Effector memory CD4-positive, alpha-beta T cell (primary cell): ENCODE measurements around the gene ADGRG1.

Source experiments
- DNase-seq, 3 donors: peaks; one replicate each; pipeline ENCODE4 v3.0.0-alpha.2; 2020
- H3K27ac ChIP-seq: 2 replicates; pipeline ENCODE4 v1.7.0; 2013; ENCODE audit warnings: mild to moderate bottlenecking, low read length, moderate library complexity; ENCODE audit not compliant: insufficient read depth, poor library complexity, severe bottlenecking
- H3K27me3 ChIP-seq: replicated peaks from 2 replicates; pipeline ENCODE4 v1.7.0; 2013; ENCODE audit warnings: mild to moderate bottlenecking, low read length; ENCODE audit not compliant: insufficient read depth, control insufficient read depth, poor library complexity, severe bottlenecking
- H3K36me3 ChIP-seq: 2 replicates; pipeline ENCODE4 v1.7.0; 2013; ENCODE audit warnings: mild to moderate bottlenecking, low read length, moderate library complexity; ENCODE audit not compliant: control insufficient read depth, insufficient read depth
- H3K4me1 ChIP-seq: 2 replicates; pipeline ENCODE4 v1.7.0; 2013; ENCODE audit warnings: low read length, mild to moderate bottlenecking; ENCODE audit not compliant: control insufficient read depth, insufficient read depth, poor library complexity, severe bottlenecking
- H3K4me3 ChIP-seq: 2 replicates; pipeline ENCODE4 v1.7.0; 2013; ENCODE audit warnings: low read length, low read depth, mild to moderate bottlenecking; ENCODE audit not compliant: insufficient read depth, poor library complexity, severe bottlenecking
- H3K9me3 ChIP-seq: 2 replicates; pipeline ENCODE4 v1.7.0; 2013; ENCODE audit warnings: mild to moderate bottlenecking, low read length, moderate library complexity; ENCODE audit not compliant: control insufficient read depth

ADGRG1 gene

DNA sequence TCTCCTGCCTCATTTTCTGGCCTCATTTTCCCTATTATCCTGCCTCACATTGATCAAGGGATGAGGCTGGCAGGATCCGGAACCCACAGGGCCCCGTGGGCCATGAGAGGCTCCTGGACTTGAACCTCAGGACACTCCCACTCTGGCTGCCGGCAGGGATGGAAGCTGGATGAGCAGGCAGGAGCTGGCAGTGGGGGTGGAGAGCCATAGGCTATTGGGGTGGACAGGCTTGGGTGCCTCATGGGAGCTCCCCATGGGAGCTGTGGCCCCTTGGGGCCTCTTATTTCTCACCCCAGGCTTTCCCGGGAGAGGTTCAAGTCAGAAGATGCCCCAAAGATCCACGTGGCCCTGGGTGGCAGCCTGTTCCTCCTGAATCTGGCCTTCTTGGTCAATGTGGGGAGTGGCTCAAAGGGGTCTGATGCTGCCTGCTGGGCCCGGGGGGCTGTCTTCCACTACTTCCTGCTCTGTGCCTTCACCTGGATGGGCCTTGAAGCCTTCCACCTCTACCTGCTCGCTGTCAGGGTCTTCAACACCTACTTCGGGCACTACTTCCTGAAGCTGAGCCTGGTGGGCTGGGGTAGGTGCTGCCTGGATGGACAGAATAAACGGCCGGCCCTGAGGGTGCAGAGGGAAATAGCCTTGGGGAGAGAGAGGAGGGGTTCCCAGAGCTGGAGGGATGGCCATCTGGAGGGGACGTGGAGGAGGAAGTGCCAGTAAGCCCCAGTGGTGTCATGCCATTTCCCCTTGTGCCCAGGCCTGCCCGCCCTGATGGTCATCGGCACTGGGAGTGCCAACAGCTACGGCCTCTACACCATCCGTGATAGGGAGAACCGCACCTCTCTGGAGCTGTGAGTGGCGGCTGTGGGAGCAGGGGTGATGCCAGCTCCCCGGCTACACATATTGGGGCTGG lies 55.5 kb downstream of the ADGRG1 start:
- H3K27me3 ChIP-seq = no peaks in the 10 kb centered on the region
- H3K4me1 ChIP-seq = no peaks in the 10 kb centered on the region
- H3K4me3 ChIP-seq = no peak overlapping the region
- H3K9me3 ChIP-seq = no peaks in the 10 kb centered on the region
- no peak for DNase-seq
- no peak overlapping the region for H3K27ac ChIP-seq
- no peaks in the 10 kb centered on the region for H3K36me3 ChIP-seq

DNA sequence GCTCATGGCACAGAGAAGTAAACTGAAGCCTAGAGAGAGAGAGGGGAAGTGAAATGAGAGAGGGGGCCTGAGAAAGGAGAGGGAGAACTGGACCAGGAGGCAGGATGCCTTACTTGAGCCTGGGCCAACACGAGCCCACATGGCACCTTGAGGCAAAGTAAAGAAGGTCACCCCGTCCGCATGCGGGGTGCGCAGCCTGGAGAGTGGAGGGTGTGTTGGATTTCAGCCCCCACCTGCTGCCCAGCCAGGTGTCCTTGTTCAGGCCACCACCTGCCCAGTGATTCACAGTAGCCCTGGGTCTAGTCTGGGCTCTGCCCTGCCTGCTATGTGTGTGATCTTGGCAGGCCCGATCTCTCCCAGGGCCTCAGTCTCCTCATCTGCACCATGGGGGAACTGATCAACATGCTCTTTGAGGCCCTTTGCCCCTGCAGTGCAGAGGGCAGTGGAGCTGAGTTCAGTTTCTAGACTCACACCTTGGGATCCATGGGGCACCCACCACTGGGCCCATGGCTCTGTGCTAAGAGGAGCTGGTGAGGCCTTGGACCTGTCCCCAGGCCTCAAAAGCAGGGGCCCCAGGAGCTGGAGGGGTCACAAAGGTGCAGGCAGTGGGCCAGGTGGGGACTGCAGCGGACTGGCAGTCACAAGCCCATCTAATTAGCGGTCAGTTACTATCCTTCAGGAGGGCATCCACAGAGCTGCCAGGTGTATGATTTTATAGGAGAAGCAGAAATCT lies 56.4 kb downstream of the ADGRG1 start:
- Histone ChIP-seq H3K4me3 (no peak overlapping the region), H3K4me1 (peaks cover 6% of the 10 kb centered on the region), H3K27me3 (no peaks in the 10 kb centered on the region), H3K36me3 (no peaks in the 10 kb centered on the region), H3K27ac (no peak overlapping the region), H3K9me3 (no peaks in the 10 kb centered on the region)
- DNase-seq = no peak

- Histone ChIP-seq H3K9me3 (no peaks in the 10 kb centered on the region), H3K4me1 (peaks cover 12% of the 10 kb centered on the region), H3K36me3 (no peaks in the 10 kb centered on the region), H3K27ac (no peak overlapping the region), H3K27me3 (no peaks in the 10 kb centered on the region), H3K4me3 (no peak overlapping the region)
- DNase-seq = no peak
These were observed 57.2 kb downstream of the ADGRG1 start for GRCh38 chr16:57685633-57686032.

DNA sequence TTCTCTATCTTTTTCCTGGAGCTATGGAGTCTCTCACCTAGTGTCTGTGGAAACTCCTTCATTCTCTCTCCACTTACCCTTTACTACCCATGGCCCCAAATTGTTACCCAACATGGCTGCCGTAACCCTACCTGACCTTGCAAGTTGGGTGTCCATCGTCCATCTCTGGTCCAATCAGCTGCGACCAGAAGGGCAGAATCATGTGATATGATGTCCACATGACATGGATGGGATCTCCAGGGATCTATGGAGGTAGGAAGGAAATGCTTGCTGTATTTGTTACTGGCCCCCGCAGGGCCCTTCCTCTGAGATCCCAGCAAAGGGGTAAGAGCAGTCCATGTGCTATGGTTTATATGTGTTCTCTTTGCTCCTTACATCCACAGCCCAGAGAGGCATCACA lies 58.1 kb downstream of the ADGRG1 start:
- H3K27ac ChIP-seq = no peak overlapping the region
- H3K4me3 ChIP-seq = no peak overlapping the region
- no peak for DNase-seq
- no peaks in the 10 kb centered on the region for H3K27me3 ChIP-seq
- no peaks in the 10 kb centered on the region for H3K9me3 ChIP-seq
- peaks cover 12% of the 10 kb centered on the region for H3K4me1 ChIP-seq
- H3K36me3 ChIP-seq = no peaks in the 10 kb centered on the region

GRCh38 chr16:57687363-57687929 lies 59.0 kb downstream of the ADGRG1 start:
- Histone ChIP-seq H3K9me3 (no peaks in the 10 kb centered on the region), H3K4me1 (peaks cover 12% of the 10 kb centered on the region), H3K4me3 (no peak overlapping the region), H3K36me3 (no peaks in the 10 kb centered on the region), H3K27ac (no peak overlapping the region), H3K27me3 (no peaks in the 10 kb centered on the region)
- no peak for DNase-seq

DNA sequence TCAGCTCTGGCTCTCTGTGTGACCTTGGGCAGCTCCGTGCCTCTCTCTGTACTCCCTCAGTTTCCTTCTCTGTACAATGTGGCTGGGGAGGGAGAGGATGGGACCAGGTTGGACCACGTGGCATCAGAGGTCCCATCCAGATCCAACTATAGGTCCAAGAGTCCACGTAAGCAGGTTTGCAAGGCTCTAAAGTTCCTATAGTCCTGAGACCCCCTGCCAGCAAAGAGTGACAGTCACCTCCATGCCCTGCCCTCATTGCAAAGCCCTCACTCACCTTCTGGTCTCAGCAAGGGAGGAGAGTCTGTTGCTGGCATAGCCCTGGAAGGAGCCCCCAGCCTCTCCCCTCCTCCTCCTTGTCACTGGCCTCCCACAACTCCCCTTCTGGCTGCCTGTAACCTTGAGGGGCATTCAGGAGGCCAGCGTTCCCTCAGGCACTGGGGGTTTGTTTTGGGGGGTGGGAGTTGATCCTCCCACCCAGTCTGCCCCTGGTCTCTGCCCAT lies 60.1 kb downstream of the ADGRG1 start:
- no peak overlapping the region for H3K4me3 ChIP-seq
- no peaks in the 10 kb centered on the region for H3K36me3 ChIP-seq
- H3K9me3 ChIP-seq = no peaks in the 10 kb centered on the region
- no peak for DNase-seq
- no peak overlapping the region for H3K27ac ChIP-seq
- peaks cover 12% of the 10 kb centered on the region for H3K4me1 ChIP-seq
- no peaks in the 10 kb centered on the region for H3K27me3 ChIP-seq

GRCh38 chr16:57688987-57689761 lies 60.7 kb downstream of the ADGRG1 start:
- no peak overlapping the region for H3K4me3 ChIP-seq
- no peak overlapping the region for H3K27ac ChIP-seq
- peaks cover 12% of the 10 kb centered on the region for H3K4me1 ChIP-seq
- no peak for DNase-seq
- H3K36me3 ChIP-seq = no peaks in the 10 kb centered on the region
- no peaks in the 10 kb centered on the region for H3K27me3 ChIP-seq
- H3K9me3 ChIP-seq = no peaks in the 10 kb centered on the region

GRCh38 chr16:57689762-57690558 lies 61.5 kb downstream of the ADGRG1 start:
- peaks cover 12% of the 10 kb centered on the region for H3K4me1 ChIP-seq
- H3K27ac ChIP-seq = no peak overlapping the region
- no peaks in the 10 kb centered on the region for H3K27me3 ChIP-seq
- peak in 1 of 3 donors; percentile 2 for DNase-seq
- no peak overlapping the region for H3K4me3 ChIP-seq
- no peaks in the 10 kb centered on the region for H3K36me3 ChIP-seq
- H3K9me3 ChIP-seq = no peaks in the 10 kb centered on the region
